GM21528 (cell line): ENCODE results near the gene ATP7B.

Experiments
- ATAC-seq: cut with Tn5 transposase; IDR thresholded peaks from one replicate; pipeline ENCODE4 v1.9.1; 2021; ENCODE audit warnings: mild to moderate bottlenecking, moderate library complexity; ENCODE audit not compliant: unreplicated experiment, low FRiP score

ATP7B gene

DNA sequence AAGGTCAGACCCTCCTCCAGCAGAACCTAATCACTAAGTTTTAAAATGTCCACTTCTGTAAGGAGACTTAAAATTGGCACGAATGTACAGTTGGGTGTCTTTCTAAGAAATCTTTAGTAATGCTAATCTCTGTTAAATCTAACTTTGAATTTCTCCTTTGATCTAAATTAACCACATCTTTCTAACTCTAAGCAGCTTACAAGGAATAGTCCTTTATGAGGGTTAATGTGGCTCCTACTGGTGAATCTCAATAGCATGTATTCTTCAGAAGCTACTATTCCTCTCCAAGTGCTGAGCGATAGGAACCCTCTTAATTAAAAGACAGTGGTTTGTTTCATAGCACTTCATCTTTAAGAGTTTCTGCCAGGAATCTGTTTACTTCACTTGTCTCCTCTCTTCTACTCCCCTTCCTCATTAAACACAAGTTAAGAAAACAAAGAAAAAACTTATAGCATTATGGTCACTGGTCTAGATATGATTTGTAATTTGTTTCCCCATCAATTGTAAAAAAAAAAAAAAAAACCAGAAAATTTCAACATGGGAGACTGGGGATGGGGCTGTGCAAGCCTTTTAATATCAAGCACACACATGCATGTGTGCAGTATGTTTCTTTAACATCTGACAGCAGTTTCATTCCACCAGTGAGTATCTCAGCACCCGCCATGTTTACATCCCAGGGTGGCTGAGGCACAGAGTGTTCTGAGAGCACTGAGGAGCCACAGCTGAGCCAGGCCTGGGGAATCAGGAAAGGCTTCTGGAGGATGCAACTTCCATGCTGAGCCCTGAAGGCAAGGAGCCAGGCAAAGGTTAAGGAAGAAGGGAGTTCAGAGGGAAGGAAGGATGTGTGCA, 57.7 kb downstream of the ATP7B start:
- ATAC-seq, result no peak

GRCh38 chr13:51950722-51951121, 60.5 kb downstream of the ATP7B start:
- no peak for ATAC-seq

GRCh38 chr13:51946163-51946669, 65.0 kb downstream of the ATP7B start:
- ATAC-seq, result no peak

DNA sequence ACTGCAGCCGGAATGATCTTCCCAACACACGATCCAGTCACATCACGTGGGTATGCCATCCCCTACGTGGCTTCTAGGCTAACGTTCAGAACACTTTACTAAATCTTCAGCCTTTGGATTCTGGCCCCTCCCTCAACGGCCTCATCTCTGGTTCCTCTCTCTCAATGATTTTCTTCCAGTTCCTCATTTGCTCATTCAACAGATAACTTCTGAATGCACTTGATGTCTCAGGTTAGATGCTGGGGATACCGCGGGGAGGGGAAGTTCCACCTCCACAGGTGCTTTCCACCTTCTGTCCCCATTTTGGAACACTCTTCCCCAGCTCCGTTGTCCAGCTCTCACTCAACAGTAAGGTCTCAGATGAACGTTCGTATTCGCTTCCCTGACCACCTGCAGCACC, 66.1 kb downstream of the ATP7B start:
- ATAC-seq, result no peak

DNA sequence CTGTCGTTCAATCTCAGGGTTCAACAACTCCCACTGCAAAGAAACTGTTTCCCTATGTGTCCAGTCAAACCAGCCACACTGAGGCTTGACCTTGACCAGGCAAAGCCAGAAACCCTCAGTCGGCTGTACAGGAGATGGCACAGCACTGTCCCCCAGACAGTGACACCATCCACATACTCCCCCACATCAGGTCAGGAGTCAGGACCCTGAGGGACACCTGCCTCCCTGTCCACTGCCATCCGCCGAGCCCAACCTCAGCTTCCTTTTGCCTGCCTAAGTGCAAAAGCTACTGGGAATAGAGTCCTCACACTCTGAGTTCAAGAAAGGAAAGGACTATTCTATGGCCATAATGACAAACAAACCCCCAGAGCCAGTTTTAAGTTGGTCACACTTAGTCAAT, 66.8 kb downstream of the ATP7B start:
- no peak for ATAC-seq

DNA sequence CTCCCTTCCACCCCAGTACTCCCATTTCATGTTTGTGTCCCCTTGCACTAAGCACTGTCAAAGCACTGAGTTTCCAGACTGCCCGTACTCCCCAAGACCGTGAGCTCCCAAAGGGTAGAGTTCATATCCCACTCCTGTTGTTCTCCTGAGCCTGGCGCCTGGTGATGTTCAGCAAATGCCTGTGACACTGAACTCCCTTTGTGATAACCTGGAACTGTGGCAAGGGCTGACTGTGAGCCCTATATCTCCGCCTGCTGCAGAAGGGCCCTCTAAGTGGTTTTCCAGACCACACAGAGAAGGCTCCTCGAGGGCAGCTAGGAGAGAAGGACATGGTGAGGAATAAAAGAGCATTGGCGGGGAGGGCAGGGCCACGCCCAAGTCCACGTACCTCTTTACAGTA, 67.5 kb downstream of the ATP7B start:
- no peak for ATAC-seq

DNA sequence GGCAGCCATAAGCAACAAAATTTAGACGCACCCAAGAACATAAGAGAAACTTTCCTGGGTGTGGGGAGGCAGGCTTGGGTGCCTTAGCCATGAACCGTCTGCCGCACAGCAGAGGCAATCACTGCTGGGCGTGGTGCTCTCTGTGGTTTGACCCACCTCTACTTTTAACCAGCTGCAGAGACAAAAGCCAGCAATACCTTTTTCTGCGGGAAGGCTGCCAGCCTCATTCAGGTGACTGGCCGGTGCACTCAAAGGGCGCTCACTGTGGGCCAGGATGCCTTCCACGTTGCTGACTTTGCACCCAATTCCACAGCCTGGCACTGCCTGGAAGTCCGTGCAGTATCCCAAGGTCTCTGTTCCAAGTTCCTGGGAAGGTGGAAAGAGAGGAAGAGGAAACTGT, 69.1 kb downstream of the ATP7B start:
- ATAC-seq, result no peak

GRCh38 chr13:51938454-51938853, 72.8 kb downstream of the ATP7B start:
- ATAC-seq, result no peak

DNA sequence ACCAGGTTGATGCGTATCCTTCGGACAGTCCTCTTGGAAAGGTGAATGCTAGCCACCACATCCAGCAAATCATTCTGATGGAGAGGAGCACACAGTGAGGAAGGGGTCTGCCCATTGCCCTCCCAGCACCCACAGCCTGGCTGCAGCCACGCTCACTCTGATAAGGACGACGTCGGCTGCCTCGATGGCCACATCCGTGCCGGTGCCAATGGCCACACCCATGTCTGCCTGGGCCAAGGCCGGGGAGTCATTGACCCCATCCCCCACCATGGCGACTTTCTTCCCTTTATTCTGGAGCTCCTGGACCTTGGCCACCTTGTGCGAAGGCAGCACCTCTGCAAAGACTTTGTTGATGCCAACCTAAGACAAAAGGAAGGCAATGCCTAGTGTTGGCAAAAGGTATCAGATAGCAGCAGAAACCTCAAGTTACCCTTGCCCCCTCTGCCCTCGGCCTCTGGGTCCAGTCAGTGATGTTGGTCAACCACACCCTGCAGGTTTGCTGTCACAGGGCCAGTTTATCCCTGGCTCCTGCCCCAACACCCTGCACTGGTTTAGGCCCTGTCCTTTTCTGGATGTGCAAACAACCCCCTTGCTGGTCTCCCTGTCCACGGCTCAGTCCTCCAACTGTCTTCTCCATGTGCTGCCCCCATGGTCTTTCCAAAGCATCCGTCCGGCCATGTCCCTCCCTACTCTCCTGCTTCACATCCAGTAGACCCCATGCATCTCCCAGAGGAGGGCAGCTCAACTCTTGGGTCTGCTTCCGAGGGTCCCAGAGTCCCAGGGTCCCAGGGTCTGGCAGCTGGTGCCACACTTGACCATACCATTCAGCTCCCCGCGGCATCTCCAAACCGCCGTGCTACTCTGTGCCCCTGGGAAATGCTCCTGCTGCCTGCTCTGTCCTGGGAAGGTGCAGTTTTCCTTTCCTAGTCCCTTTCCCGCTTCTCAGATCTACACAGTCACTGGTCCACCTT, 73.6 kb downstream of the ATP7B start:
- no peak for ATAC-seq

DNA sequence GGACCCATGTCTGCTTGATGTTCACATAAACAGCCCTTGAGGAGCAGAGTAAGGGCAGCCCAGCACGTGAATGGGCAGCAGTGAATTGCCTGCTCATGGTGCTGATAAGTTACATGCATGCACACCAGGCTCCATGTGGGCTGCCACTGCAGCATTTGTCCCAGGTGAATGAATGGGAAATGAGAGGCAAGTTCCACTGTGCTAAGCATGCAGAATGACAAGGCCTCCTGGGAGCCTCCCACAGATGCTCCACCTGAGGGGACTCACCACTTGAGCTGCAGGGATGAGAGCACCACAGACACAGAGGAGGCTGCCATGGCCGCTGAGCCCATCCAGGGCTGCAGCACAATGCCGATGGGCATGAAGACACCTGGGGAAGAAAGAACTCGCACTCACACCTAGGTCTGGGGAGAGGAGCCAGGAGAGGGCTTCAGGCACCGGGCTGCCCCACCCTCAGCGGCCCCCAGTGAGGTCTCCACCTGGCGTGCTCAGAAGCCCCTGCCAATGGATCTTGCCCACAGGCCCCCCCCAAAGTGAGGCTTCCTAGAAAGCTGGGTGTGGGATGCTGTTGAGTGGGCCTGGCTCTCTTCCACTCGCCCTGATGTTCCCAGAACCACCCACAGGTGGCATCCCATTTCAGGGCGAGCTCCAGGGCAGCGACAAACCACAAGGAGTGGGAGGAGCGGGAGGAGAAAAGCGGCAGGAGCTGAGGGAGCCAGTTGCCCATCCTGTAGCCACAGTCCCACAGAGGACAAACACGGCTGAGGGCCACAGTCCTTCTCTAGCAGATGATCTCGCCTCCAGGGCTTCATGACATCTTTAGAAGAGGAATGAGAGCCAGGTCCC, 75.7 kb downstream of the ATP7B start:
- ATAC-seq, result no peak

GRCh38 chr13:51934461-51935087, 76.7 kb downstream of the ATP7B start:
- no peak for ATAC-seq

DNA sequence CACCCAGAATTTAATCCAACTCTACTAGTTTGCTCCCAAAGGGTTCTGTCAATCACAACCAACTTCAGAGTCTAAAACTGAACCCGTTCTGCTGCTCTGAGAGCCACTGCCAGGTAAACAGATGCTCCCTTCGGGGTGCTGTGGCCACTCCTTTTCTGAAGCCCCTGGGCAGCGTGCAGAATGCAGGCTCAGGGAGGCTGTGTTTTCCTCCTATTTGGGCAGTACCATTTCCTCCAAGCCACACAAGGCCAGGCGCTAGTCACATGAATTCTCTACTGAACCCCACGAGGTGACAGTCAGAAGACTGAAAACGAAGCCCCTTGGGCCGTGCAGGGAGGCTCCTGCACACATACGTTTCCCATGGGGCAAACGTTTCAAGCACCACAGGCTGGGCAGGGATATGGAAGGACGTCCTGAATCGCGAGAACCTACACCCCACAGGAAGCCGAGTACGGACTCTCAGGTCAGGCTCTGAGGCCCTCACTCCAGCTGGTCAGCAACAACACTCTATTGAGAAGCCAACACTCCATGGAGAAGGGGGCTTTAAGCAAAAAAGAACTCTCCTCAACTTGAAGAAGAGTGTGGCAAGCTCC, 77.7 kb downstream of the ATP7B start:
- ATAC-seq, result no peak

DNA sequence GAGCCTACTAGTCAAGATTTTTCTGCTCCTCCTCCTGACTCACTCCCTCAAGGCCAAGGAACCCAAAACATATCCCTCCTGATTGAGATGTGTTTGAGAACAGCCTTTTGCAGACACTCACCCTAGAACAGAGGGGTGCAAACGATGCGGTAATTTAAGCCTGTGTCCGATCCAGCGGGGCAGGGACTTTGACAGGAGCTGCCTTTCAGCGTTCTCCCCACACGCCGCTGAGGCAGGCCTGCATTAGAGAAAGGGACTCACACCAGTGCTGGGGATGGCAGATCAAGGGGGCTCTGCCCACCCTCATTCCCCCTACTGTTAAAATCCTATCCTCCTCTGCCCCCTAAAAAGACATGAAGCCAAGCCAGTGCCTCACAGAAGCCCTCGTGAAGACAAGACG, 79.0 kb downstream of the ATP7B start:
- no peak for ATAC-seq

DNA sequence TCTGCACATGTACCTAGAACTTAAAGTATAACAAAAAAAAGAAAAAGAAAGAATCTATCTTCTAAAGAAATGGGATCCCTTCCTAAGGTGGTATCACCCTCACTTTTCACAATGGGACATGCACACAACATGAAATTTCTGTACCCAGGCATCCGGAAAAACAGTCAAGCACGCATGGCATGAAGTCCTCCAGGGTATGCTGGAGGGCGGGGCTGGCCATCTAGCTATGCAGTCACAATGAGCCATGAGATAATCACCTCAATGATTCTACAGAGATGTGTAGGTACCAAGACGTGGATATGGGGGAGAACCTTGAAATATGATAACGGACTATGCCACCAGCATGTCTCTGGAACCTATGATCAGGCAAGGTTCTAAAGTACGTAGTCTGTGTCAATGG, 79.6 kb downstream of the ATP7B start:
- ATAC-seq, result no peak

GRCh38 chr13:51929699-51930098, 81.6 kb downstream of the ATP7B start:
- ATAC-seq, result no peak

DNA sequence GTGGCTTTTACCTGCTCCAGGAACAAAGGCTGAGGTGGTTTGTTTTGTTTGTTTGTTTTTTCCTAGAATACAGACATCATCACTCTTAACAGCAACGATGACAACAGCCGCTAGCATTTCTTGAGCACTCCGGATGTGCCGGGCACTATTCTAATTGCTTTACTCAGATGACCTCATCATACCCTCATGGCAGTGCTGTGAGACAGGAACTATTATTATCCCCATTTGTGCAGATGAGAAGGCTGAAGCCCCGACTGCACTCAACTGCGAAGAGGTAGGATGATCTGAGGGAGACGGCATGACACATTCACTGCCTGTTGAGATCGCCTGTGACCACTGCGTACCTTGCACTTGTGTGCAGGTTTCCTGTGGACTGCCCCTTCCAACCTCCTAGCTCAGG, 83.0 kb downstream of the ATP7B start:
- no peak for ATAC-seq

- ATAC-seq, result no peak
Measured at GRCh38 chr13:51927129-51927528, 84.1 kb downstream of the ATP7B start.

DNA sequence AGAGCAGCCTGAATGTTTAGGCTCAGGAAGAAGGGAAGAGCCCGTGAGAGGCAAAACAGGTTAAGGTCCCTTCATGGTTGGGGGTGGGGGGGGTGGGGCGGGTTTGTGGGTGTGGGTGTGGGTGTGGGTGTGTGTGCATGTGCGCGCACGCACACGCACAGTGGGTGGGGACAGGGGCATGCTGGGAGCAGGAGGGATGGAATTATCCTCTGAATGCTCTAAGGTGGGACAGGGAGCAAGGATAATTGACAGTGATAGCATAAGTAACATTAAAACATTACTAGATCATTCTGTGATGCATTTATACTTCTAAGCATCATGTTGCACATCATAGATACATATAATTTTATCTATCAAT, 84.7 kb downstream of the ATP7B start:
- no peak for ATAC-seq

DNA sequence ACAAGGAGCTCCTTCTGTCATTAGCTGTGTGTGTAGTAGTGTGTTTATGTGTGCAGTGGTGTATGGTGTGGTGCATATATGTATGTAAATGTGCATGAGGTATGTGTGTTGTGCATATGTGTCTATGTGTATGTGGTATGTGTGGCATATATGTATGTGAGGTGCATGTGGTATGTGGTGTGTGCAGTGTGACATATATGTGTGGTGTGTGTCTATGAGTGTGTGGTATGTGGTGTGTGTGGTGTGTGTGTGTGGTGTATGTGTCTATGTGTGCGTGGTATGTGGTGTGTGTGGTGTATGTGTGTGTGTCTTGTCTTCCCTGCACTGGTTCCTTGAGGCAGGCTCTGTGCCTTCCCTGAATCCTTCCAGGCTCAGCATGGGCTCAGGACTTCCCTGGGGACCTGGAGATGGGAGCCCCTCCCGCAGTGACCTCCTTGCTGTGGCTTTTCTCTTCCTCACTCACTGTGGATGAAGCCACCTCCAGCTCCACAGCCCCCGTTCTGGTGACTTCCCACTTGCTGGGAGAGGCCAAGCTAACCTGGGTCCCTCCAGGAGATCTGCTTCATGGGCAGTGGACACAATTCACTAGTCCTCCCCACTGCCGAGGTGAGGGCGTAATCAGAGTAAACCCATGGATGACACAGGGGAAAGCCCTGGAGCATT, 85.3 kb downstream of the ATP7B start:
- ATAC-seq, result no peak
